Panc1 (cell line): ENCODE measurements around the gene ATXN1. TPM values are rescaled to one million over a fixed set of nuclear protein-coding genes. Genes with fewer than 3 reads are reported as not detected.

Source experiments
- ATAC-seq: fragments of 200-7000 bp; cut with Tn5 transposase; 2 replicates; pipeline ENCODE4 v1.9.1; 2020; ENCODE audit warnings: mild to moderate bottlenecking, moderate library complexity
- BruUV-seq: library from RNA; stranded (reverse); fragments of 400-500 nt; replicated peaks from 2 replicates; lab custom pipeline; 2021; lab: Mats Ljungman, UMichigan
- CTCF ChIA-PET: fragments of 300-600 bp; sonication (Branson Sonifier 250); formaldehyde crosslinking; loops from one replicate; lab custom pipeline; 2022; ENCODE audit warnings: antibody characterized with exemption; lab: Charles Lee
- POLR2A ChIA-PET: fragments of 300-600 bp; sonication (Branson Sonifier 250); formaldehyde crosslinking; loops from one replicate; lab custom pipeline; 2022; ENCODE audit warnings: antibody characterized with exemption; lab: Charles Lee
- DNase-seq: peaks from one replicate; pipeline ENCODE4 v3.0.0-alpha.2; 2010; ENCODE audit warnings: low read depth, low spot score
- H3K27ac ChIP-seq: 2 replicates; pipeline ENCODE4 v1.5.1; 2011; ENCODE audit warnings: mild to moderate bottlenecking, low read length, inconsistent platforms
- H3K27me3 ChIP-seq: fragments of 200-500 bp; sonication (Bioruptor generic); 2 replicates; pipeline ENCODE4 v1.6.0; 2014; ENCODE audit warnings: low read length, inconsistent platforms; ENCODE audit not compliant: control insufficient read depth, insufficient read depth
- H3K36me3 ChIP-seq: fragments of 200-500 bp; sonication (Bioruptor generic); 2 replicates; pipeline ENCODE4 v1.5.1; 2014; ENCODE audit warnings: inconsistent platforms, mild to moderate bottlenecking, low read length, moderate library complexity; ENCODE audit not compliant: control insufficient read depth, insufficient read depth
- H3K4me1 ChIP-seq: 2 replicates; pipeline ENCODE4 v1.5.1; 2011; ENCODE audit warnings: inconsistent platforms, mild to moderate bottlenecking, low read length, moderate library complexity; ENCODE audit not compliant: control insufficient read depth, insufficient read depth
- H3K4me3 ChIP-seq, 2 experiments: 2 replicates each; pipeline ENCODE4 v1.5.1; 2011 to 2012; ENCODE audit warnings: low read depth in 2 of 2, low read length in 2 of 2, mild to moderate bottlenecking in 2 of 2, inconsistent platforms in 1 of 2, moderate library complexity in 1 of 2
- H3K9me3 ChIP-seq: fragments of 200-500 bp; sonication (Bioruptor generic); 2 replicates; pipeline ENCODE4 v1.5.1; 2014; ENCODE audit warnings: low read depth, mild to moderate bottlenecking, inconsistent platforms, low read length, moderate library complexity; ENCODE audit not compliant: control insufficient read depth, insufficient read depth
- POLR2AphosphoS5 ChIP-seq: IDR thresholded peaks from 2 replicates; pipeline ENCODE4 v1.6.1; 2012; ENCODE audit warnings: mild to moderate bottlenecking, low read depth, low read length, moderate library complexity
- SIN3A ChIP-seq: IDR thresholded peaks from 2 replicates; pipeline ENCODE4 v1.6.1; 2012; ENCODE audit warnings: low read depth, mild to moderate bottlenecking, low read length, moderate library complexity, borderline replicate concordance; ENCODE audit not compliant: insufficient read depth
- TCF7L2 ChIP-seq: IDR thresholded peaks from 2 replicates; pipeline ENCODE4 v1.6.1; 2011; ENCODE audit warnings: mild to moderate bottlenecking, low read depth, low read length, inconsistent platforms
- in situ Hi-C: cut with HindIII; loops from 2 replicates; pipeline ENCODE4 v1.10.0; 2016; ENCODE audit warnings: low sequenced_read_pairs, low pct_unique_long_range_greater_than_20kb
- intact Hi-C: fragments of 100-400 bp; cut with micrococcal nuclease; formaldehyde crosslinking; loops from one replicate; pipeline ENCODE4 v1.10.0; 2022; ENCODE audit not compliant: unreplicated experiment
- total RNA-seq: library from RNA; stranded (reverse); gene quantifications from one replicate; pipeline ENCODE4 v1.2.1, GENCODE V29; 2021; ENCODE audit not compliant: unreplicated experiment
- TF ChIP-seq, protein P1 (sequence below), 2 experiments: IDR thresholded peaks; 2 replicates each; pipeline ENCODE4 v1.6.1; 2011 to 2012; ENCODE audit warnings: low read depth in 2 of 2, control low read depth in 1 of 2, low read length in 1 of 2, mild to moderate bottlenecking in 1 of 2, moderate library complexity in 1 of 2; ENCODE audit not compliant: insufficient read depth in 1 of 2
- TF ChIP-seq, protein P2 (sequence below): fragments of 450-650 bp; IDR thresholded peaks from 2 replicates; pipeline ENCODE4 v1.5.1; 2017; ENCODE audit warnings: mild to moderate bottlenecking

ATXN1 gene
- total RNA-seq, 1 experiment from 2014 or later: 67.1 TPM

DNA sequence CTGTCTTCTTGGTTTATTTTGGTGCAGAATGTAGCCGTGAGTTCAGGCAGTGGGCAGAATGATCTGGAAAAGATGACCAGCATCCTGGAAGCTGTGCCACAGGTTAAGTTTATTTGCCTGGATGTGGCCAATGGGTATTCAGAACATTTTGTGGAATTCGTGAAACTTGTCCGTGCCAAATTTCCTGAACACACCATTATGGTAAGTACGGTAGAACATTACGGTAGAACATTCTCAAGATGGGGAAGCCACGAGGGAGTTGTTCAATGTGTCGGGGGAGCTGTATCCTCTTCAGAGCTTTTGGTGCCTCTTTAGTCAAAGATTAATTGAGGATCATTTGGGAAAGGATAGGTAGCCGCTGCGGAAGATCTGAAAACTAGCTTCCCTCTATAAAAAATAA is 506.7 kb downstream of the ATXN1 start:
- Histone ChIP-seq H3K27me3 (no peaks in the 10 kb centered on the region), H3K9me3 (no peaks in the 10 kb centered on the region), H3K4me1 (no peaks in the 10 kb centered on the region), H3K4me3 (no peak overlapping the region), H3K27ac (no peak overlapping the region), H3K36me3 (no peaks in the 10 kb centered on the region)
- TF ChIP-seq, protein P1, sequence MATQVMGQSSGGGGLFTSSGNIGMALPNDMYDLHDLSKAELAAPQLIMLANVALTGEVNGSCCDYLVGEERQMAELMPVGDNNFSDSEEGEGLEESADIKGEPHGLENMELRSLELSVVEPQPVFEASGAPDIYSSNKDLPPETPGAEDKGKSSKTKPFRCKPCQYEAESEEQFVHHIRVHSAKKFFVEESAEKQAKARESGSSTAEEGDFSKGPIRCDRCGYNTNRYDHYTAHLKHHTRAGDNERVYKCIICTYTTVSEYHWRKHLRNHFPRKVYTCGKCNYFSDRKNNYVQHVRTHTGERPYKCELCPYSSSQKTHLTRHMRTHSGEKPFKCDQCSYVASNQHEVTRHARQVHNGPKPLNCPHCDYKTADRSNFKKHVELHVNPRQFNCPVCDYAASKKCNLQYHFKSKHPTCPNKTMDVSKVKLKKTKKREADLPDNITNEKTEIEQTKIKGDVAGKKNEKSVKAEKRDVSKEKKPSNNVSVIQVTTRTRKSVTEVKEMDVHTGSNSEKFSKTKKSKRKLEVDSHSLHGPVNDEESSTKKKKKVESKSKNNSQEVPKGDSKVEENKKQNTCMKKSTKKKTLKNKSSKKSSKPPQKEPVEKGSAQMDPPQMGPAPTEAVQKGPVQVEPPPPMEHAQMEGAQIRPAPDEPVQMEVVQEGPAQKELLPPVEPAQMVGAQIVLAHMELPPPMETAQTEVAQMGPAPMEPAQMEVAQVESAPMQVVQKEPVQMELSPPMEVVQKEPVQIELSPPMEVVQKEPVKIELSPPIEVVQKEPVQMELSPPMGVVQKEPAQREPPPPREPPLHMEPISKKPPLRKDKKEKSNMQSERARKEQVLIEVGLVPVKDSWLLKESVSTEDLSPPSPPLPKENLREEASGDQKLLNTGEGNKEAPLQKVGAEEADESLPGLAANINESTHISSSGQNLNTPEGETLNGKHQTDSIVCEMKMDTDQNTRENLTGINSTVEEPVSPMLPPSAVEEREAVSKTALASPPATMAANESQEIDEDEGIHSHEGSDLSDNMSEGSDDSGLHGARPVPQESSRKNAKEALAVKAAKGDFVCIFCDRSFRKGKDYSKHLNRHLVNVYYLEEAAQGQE (IDR thresholded peaks at IDR 0.05; ENCODE audit: insufficient read depth in 1 of 2, low read depth in 2 of 2, low read length in 1 of 2): no peak
- TF ChIP-seq TCF7L2 (no peak), POLR2AphosphoS5 (no peak), SIN3A (no peak)
- TF ChIP-seq, protein P2, sequence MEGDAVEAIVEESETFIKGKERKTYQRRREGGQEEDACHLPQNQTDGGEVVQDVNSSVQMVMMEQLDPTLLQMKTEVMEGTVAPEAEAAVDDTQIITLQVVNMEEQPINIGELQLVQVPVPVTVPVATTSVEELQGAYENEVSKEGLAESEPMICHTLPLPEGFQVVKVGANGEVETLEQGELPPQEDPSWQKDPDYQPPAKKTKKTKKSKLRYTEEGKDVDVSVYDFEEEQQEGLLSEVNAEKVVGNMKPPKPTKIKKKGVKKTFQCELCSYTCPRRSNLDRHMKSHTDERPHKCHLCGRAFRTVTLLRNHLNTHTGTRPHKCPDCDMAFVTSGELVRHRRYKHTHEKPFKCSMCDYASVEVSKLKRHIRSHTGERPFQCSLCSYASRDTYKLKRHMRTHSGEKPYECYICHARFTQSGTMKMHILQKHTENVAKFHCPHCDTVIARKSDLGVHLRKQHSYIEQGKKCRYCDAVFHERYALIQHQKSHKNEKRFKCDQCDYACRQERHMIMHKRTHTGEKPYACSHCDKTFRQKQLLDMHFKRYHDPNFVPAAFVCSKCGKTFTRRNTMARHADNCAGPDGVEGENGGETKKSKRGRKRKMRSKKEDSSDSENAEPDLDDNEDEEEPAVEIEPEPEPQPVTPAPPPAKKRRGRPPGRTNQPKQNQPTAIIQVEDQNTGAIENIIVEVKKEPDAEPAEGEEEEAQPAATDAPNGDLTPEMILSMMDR: no peak
- intact Hi-C loops: no loop called here
- in situ Hi-C loops: no loop called here
- no peak for DNase-seq
- no peak for ATAC-seq
- POLR2A ChIA-PET: interaction anchor here (0.7 kb wide), 1 partner anchor 108 kb away, joined by 3 read pairs; no protein-coding TSS in a partner anchor
- no TSS peak for BruUV-seq
- CTCF ChIA-PET: no interaction called here

DNA sequence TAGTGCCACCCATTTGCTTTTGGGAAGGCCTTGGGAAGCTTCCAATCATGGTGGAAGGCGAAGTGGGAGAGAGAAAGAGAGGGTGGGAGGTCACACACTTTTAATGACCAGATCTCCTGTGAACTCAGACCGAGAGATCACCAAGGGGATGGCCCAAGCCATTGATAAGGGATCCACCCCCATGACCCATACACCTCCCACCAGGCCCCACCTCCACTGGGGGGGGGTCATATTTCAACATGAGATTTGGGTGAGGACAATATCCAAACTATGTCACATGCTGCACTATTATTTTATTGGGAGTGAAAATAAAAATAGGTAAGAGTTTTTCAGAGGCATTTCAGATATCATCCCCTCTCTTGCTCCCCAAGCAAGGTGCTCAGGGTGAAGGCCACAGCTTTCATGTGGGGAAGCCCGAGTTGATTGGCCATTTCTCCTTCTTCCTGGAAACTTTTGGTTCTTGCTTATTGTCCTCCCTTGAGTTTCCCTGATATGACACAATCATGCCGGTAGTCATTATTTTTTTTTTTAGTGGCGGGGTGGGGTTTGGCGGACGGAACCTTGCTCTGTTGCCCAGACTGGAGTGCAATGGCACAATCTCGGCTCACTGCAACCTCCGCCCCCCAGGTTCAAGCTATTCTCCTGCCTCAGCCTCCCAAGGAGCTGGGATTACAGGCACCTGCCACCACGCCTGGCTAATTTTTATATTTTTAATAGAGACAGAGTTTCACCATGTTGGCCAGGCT is 507.7 kb downstream of the ATXN1 start:
- Histone ChIP-seq H3K4me1 (no peaks in the 10 kb centered on the region), H3K27ac (no peak overlapping the region), H3K4me3 (no peak overlapping the region), H3K9me3 (no peaks in the 10 kb centered on the region), H3K27me3 (no peaks in the 10 kb centered on the region), H3K36me3 (no peaks in the 10 kb centered on the region)
- ChIA-PET CTCF (no interaction called here), POLR2A (no interaction called here)
- intact Hi-C loops (no loop called here), in situ Hi-C loops (no loop called here)
- no TSS peak for BruUV-seq
- no peak for ATAC-seq
- DNase-seq: no peak
- TF ChIP-seq, protein P1 (IDR thresholded peaks at IDR 0.05; ENCODE audit: insufficient read depth in 1 of 2, low read depth in 2 of 2, low read length in 1 of 2): no peak
- no peak for TF ChIP-seq POLR2AphosphoS5
- TF ChIP-seq, protein P2: no peak
- no peak for TF ChIP-seq TCF7L2
- no peak for TF ChIP-seq SIN3A
